GM12878 (cell line): ENCODE data around the gene TMEM201. TPM values are rescaled to one million over a fixed set of nuclear protein-coding genes. Genes with fewer than 3 reads are reported as not detected.

Experiments
- ATAC-seq: fragments of 200-7000 bp; cut with Tn5 transposase; 3 replicates; pipeline ENCODE4 v1.9.1; 2020; ENCODE audit warnings: mild to moderate bottlenecking, moderate library complexity
- BruUV-seq: library from RNA; stranded (reverse); fragments of 400-500 nt; replicated peaks from 2 replicates; lab custom pipeline; 2021; lab: Mats Ljungman, UMichigan
- CTCF ChIA-PET: fragments of 300-600 bp; sonication (Branson Sonifier 250); formaldehyde crosslinking; extraction: SDS; loops from one replicate; lab custom pipeline; 2021; ENCODE audit warnings: inconsistent platforms; lab: Yijun Ruan, JAX
- POLR2A ChIA-PET: fragments of 350-600 bp; formaldehyde crosslinking; extraction: SDS; loops from one replicate; lab custom pipeline; 2021; ENCODE audit warnings: inconsistent platforms; lab: Charles Lee
- RAD21 ChIA-PET: fragments of 300-600 bp; sonication (Branson Sonifier 250); formaldehyde crosslinking; loops from one replicate; lab custom pipeline; 2023; ENCODE audit warnings: antibody characterized with exemption; ENCODE audit not compliant: unreplicated experiment; lab: Charles Lee
- SMC1A ChIA-PET: fragments of 300-600 bp; sonication (Branson Sonifier 250); formaldehyde crosslinking; loops from one replicate; lab custom pipeline; 2023; ENCODE audit not compliant: unreplicated experiment, uncharacterized antibody; lab: Charles Lee
- DNase-seq: peaks from one replicate; pipeline ENCODE4 v3.0.0-alpha.2; 2011; ENCODE audit warnings: low read depth, low spot score
- FAIRE-seq: peaks from 3 replicates; lab custom pipeline; 2011; peaks lifted over from hg19 to GRCh38; lab: Jason Lieb, UNC
- H2AFZ ChIP-seq: 2 replicates; pipeline ENCODE4 v1.6.0; 2011; ENCODE audit warnings: low read depth, low read length, control low read depth; ENCODE audit not compliant: control insufficient read depth
- H3K27ac ChIP-seq: 2 replicates; pipeline ENCODE4 v1.5.1; 2011; ENCODE audit warnings: control low read depth; ENCODE audit not compliant: control insufficient read depth, insufficient read depth
- H3K27me3 ChIP-seq, 2 experiments: replicated peaks in 1 of 2; 2 replicates each; pipeline versions ENCODE4 v1.6.0 to v1.6.1; 2011; ENCODE audit warnings: low read length in 1 of 2; ENCODE audit not compliant: control insufficient read depth in 2 of 2, insufficient read depth in 2 of 2
- H3K36me3 ChIP-seq, 2 experiments: 2 replicates each; pipeline ENCODE4 v1.5.1; 2011; ENCODE audit warnings: low read length in 1 of 2; ENCODE audit not compliant: control insufficient read depth in 2 of 2, insufficient read depth in 2 of 2
- H3K4me1 ChIP-seq: 2 replicates; pipeline ENCODE4 v1.6.1; 2011; ENCODE audit warnings: mild to moderate bottlenecking, low read length, moderate library complexity, mixed read lengths; ENCODE audit not compliant: control insufficient read depth, insufficient read depth
- H3K4me2 ChIP-seq: 2 replicates; pipeline ENCODE4 v1.6.0; 2011; ENCODE audit warnings: control low read depth; ENCODE audit not compliant: control insufficient read depth, insufficient read depth
- H3K4me3 ChIP-seq: fragments of 200-600 bp; sonication (generic); 2 replicates; pipeline ENCODE4 v1.5.1; 2016
- H3K79me2 ChIP-seq: 2 replicates; pipeline ENCODE4 v1.6.0; 2011; ENCODE audit warnings: low read length; ENCODE audit not compliant: control insufficient read depth, insufficient read depth
- H3K9ac ChIP-seq: 2 replicates; pipeline ENCODE4 v1.8.0; 2011; ENCODE audit warnings: low read length, control low read depth, mixed read lengths; ENCODE audit not compliant: control insufficient read depth, insufficient read depth
- H3K9me3 ChIP-seq: replicated peaks from 3 replicates; pipeline ENCODE4 v1.5.1; 2011; ENCODE audit warnings: mild to moderate bottlenecking, low read length; ENCODE audit not compliant: control insufficient read depth, insufficient read depth
- H4K20me1 ChIP-seq: 2 replicates; pipeline ENCODE4 v1.6.0; 2011; ENCODE audit not compliant: control insufficient read depth, insufficient read depth
- DPF2 ChIP-seq: fragments of 450-650 bp; IDR thresholded peaks from 2 replicates; pipeline ENCODE4 v1.6.1; 2017; ENCODE audit warnings: mild to moderate bottlenecking
- EED ChIP-seq: sonication (generic); IDR thresholded peaks from 2 replicates; pipeline ENCODE4 v1.6.1; 2016; ENCODE audit warnings: antibody characterized with exemption, low read depth
- HSF1 ChIP-seq: fragments of 150-350 bp; IDR thresholded peaks from 2 replicates; pipeline ENCODE4 v1.6.1; 2014; ENCODE audit warnings: mild to moderate bottlenecking, low read depth, low read length
- IKZF1 ChIP-seq: fragments of 450-650 bp; conservative IDR thresholded peaks from 2 replicates; pipeline ENCODE4 v1.6.1; 2017; ENCODE audit warnings: antibody characterized with exemption, mild to moderate bottlenecking
- IKZF2 ChIP-seq, 2 experiments: fragments of 450-650 bp; IDR thresholded peaks; 2 replicates each; pipeline ENCODE4 v1.6.1; 2017; ENCODE audit warnings: mild to moderate bottlenecking in 2 of 2, moderate library complexity in 2 of 2
- IRF3 ChIP-seq: fragments of 450-650 bp; IDR thresholded peaks from 2 replicates; pipeline ENCODE4 v1.6.1; 2014; ENCODE audit warnings: mild to moderate bottlenecking
- MXI1 ChIP-seq: fragments of 150-350 bp; IDR thresholded peaks from 2 replicates; pipeline ENCODE4 v1.6.1; 2011; ENCODE audit warnings: low read depth, mild to moderate bottlenecking, inconsistent platforms, low read length, improper control_type of control experiment
- MYB ChIP-seq: fragments of 150-350 bp; IDR thresholded peaks from 2 replicates; pipeline ENCODE4 v1.6.1; 2014; ENCODE audit warnings: mild to moderate bottlenecking, low read depth, low read length, borderline replicate concordance
- PKNOX1 ChIP-seq: fragments of 450-650 bp; IDR thresholded peaks from 2 replicates; pipeline ENCODE4 v1.6.1; 2016; ENCODE audit warnings: mild to moderate bottlenecking
- POLR2AphosphoS5 ChIP-seq: IDR thresholded peaks from 2 replicates; pipeline ENCODE4 v1.6.1; 2011; ENCODE audit warnings: mild to moderate bottlenecking, low read length, inconsistent platforms
- RFX5 ChIP-seq: IDR thresholded peaks from 2 replicates; pipeline ENCODE4 v1.6.1; 2011; ENCODE audit warnings: low read depth, low read length, improper control_type of control experiment
- SMC3 ChIP-seq: IDR thresholded peaks from 2 replicates; pipeline ENCODE4 v1.6.1; 2011; ENCODE audit warnings: low read length, improper control_type of control experiment, borderline replicate concordance
- STAT3 ChIP-seq: IDR thresholded peaks from 2 replicates; pipeline ENCODE4 v1.6.1; 2011; ENCODE audit warnings: low read depth, low read length, improper control_type of control experiment
- TCF3 ChIP-seq: IDR thresholded peaks from 2 replicates; pipeline ENCODE4 v1.6.1; 2012; ENCODE audit warnings: low read depth, mild to moderate bottlenecking, low read length, borderline replicate concordance; ENCODE audit not compliant: insufficient read depth
- USF1 ChIP-seq: IDR thresholded peaks from 2 replicates; pipeline ENCODE4 v1.6.1; 2011; ENCODE audit warnings: borderline replicate concordance, low read depth, mild to moderate bottlenecking, moderate library complexity, mixed read lengths, low read length; ENCODE audit not compliant: insufficient read depth; ENCODE audit errors: extremely low read length
- YY1 ChIP-seq: IDR thresholded peaks from 2 replicates; pipeline ENCODE4 v1.6.1; 2011; ENCODE audit warnings: low read depth, mild to moderate bottlenecking, low read length
- ZBTB33 ChIP-seq: fragments of 450-650 bp; IDR thresholded peaks from 2 replicates; pipeline ENCODE4 v1.6.1; 2017; ENCODE audit warnings: mild to moderate bottlenecking
- ZNF217 ChIP-seq: fragments of 450-650 bp; IDR thresholded peaks from 2 replicates; pipeline ENCODE4 v1.6.1; 2017; ENCODE audit warnings: antibody characterized with exemption, mild to moderate bottlenecking
- WGBS: methylation state at CpG from one replicate; pipeline ENCODE4 v1.1.6; 2016; ENCODE audit warnings: low lambda C conversion rate; ENCODE audit not compliant: insufficient replicate concordance, insufficient coverage; ENCODE audit errors: missing lambda C conversion rate; 5-methylcytosine and 5-hydroxymethylcytosine counted together
- in situ Hi-C: fragments of 300-500 bp; cut with MboI; formaldehyde crosslinking; loops from 9 replicates; pipeline ENCODE4 v1.14.3; 2018; ENCODE audit warnings: mixed read lengths
- intact Hi-C: fragments of 100-400 bp; cut with micrococcal nuclease; formaldehyde crosslinking; loops from one replicate; pipeline ENCODE4 v1.14.2; 2022; ENCODE audit not compliant: unreplicated experiment
- polyA plus RNA-seq, 11 experiments: library from polyadenylated mRNA; depleted of rRNA in 4 of 11; unstranded in 6 of 11; stranded (reverse) in 5 of 11; fragments of >200 nt; fragmentation: Nextera tagmentation in 4 of 11; fragmentation: Illumina TruSeq in 1 of 11; extraction: Ambion mirVana in 4 of 11; extraction: Trizol in 1 of 11; gene quantifications; 1 replicate in 1 of 11; 2 replicates in 10 of 11; pipeline versions ENCODE4 v1.2.1 to v1.2.3, GENCODE V29; 2011 to 2016; ENCODE audit warnings: inconsistent platforms in 2 of 11, missing spikeins in 2 of 11, low read depth in 1 of 11
- total RNA-seq, 4 experiments: library from RNA; depleted of rRNA in 3 of 4; stranded (reverse); fragments of >200 nt in 3 of 4; fragmentation: Illumina TruSeq in 1 of 4; extraction: Trizol in 1 of 4; gene quantifications; 2 replicates each; pipeline versions ENCODE4 v1.2.1 to v1.2.3, GENCODE V29; 2013 to 2021

TMEM201 gene
- total and polyA plus RNA-seq, 10 of the 15 experiments (the other 5 are each of a cell fraction or from before 2014, with no cell fraction given), result 0.13 to 26.6 (median 6.1) TPM

GRCh38 chr1:9657521-9658032 lies 68.9 kb downstream of the TMEM201 start:
- WGBS, result 11% methylated on average over 2 of the region's 2 CpGs
- ATAC-seq (peak; percentile 7), DNase-seq (no peak), FAIRE-seq (no peak)
- Histone ChIP-seq H3K27ac (peak overlapping the region; percentile 89), H3K9me3 (no peaks in the 10 kb centered on the region), H4K20me1 (no peaks in the 10 kb centered on the region), H3K36me3 (peaks cover 4 to 14% of the 10 kb centered on the region in 2 experiments; a peak in 3 of 4 replicates), H3K79me2 (peaks cover 92% of the 10 kb centered on the region), H3K4me3 (peak overlapping the region; percentile 86), H3K27me3 (no peaks in the 10 kb centered on the region), H3K4me2 (peak overlapping the region; percentile 65), H3K9ac (peak overlapping the region; percentile 45), H2AFZ (no peak overlapping the region), H3K4me1 (peaks cover 23% of the 10 kb centered on the region)
- intact Hi-C loops, result no loop called here
- SMC1A ChIA-PET, result interaction anchor here (1.1 to 9.9 kb wide), 4 partner anchors 9 to 30 kb away, joined by 3 to 215 read pairs (median 30); no protein-coding TSS in a partner anchor
- in situ Hi-C loops, result no loop called here
- RAD21 ChIA-PET, result interaction anchor here (0.6 to 10.4 kb wide), 4 partner anchors 29 to 776 kb away, joined by 3 to 336 read pairs (median 4); no protein-coding TSS in a partner anchor
- POLR2A ChIA-PET, result interaction anchor here (0.6 to 11.0 kb wide), 10 partner anchors 10 to 1080 kb away, joined by 3 to 284 read pairs (median 4); no protein-coding TSS in a partner anchor
- CTCF ChIA-PET, result interaction anchor here (1.0 to 12.0 kb wide), 3 partner anchors 29 to 69 kb away, joined by 4 to 203 read pairs (median 29); partner anchors contain the start of gene TMEM201
- no TSS peak for BruUV-seq
- TF ChIP-seq ZBTB33, result no peak
- TF ChIP-seq TCF3, result no peak
- no peak for TF ChIP-seq STAT3
- TF ChIP-seq POLR2AphosphoS5, result no peak
- peak; percentile 36 for TF ChIP-seq IKZF1
- TF ChIP-seq SMC3, result no peak
- TF ChIP-seq ZNF217, result no peak
- TF ChIP-seq IRF3, result no peak
- 0 out of 2 replicates have a peak, but pooled peaks have one; percentile 31 for TF ChIP-seq EED
- TF ChIP-seq PKNOX1, result peak; percentile 55
- no peak for TF ChIP-seq HSF1
- no peak for TF ChIP-seq YY1
- TF ChIP-seq IKZF2 (IDR thresholded peaks at IDR 0.05), result peak; percentile 21 to 22; a peak in 3 of 4 replicates
- TF ChIP-seq DPF2, result no peak
- no peak for TF ChIP-seq MYB
- no peak for TF ChIP-seq RFX5
- TF ChIP-seq USF1, result no peak
- no peak for TF ChIP-seq MXI1
